ENCODE data around the gene SCN10A. TPM values are rescaled to one million over a fixed set of nuclear protein-coding genes. Genes with fewer than 3 reads are reported as not detected.
A peak's percentile ranks its signal among the peaks of the same experiment; 100 is the strongest.

Gene SCN10A
- total RNA-seq, 2 experiments from 2014 or later: not detected

DNA sequence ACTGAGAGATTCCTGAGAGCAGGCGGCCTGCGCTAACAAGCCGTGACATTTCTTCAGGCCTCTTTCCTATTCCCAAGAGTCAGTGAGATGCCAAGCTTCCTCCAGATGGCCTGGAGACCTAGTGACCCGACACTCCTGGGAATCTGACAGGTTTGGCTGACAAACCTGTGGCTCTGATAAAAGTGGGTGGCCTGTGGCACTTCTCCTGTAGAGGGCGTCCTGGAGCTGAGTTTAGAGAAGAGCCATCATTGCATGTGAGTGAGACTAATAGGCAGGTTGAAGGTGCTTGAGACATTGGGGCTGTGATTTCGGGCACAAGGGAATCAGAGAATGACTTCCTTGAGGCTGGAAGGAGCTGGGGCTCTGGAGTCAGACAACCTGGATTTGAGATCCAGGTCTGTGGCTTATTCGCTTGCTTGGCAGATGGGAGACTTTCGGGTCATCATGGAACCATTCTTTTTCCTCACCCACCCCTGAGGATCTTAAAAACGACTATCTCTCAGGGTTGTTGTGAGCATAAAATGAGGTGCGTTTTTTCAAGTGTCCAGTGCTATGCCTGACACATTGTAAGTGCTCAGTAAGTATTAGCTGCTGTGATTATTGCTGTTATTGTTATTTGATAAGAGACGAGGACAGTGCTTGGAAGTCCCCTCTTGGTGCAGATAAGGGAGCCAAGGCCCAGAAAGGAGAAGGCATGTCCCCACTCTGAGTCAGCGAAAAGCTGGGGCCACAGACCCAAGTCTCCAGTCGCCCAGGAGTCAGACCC, 77.2 kb downstream of the SCN10A start:
- Mint-ChIP-seq H3K36me3 (ENCODE audit: low read depth) (no peaks in the 10 kb centered on the region), H3K4me1 (no peaks in the 10 kb centered on the region), H3K27ac (no peak overlapping the region), H3K27me3 (peaks cover 23% of the 10 kb centered on the region), H3K9me3 (ENCODE audit: low read depth) (no peaks in the 10 kb centered on the region), H3K4me3 (no peak overlapping the region)
- intact Hi-C loops (cut with DNase I, micrococcal nuclease): loop anchor here in 1 of 2 experiments (1.0 to 2.0 kb wide), 2 partner anchors 106 to 261 kb away; no protein-coding TSS in a partner anchor
- ChIA-PET POLR2A (no interaction called here), CTCF (interaction anchor here (0.5 to 1.7 kb wide), 9 partner anchors 11 to 217 kb away, joined by 3 to 8 read pairs (median 3); no protein-coding TSS in a partner anchor)
- ATAC-seq (no peak), DNase-seq (peak; percentile 72)

- ChIA-PET CTCF (interaction anchor here (1.8 kb wide), 1 partner anchor 268 kb away, joined by 4 read pairs; no protein-coding TSS in a partner anchor), POLR2A (no interaction called here)
- H3K9me3 Mint-ChIP-seq (ENCODE audit: low read depth): no peaks in the 10 kb centered on the region
- H3K36me3 Mint-ChIP-seq (ENCODE audit: low read depth): no peaks in the 10 kb centered on the region
- no peaks in the 10 kb centered on the region for H3K4me1 Mint-ChIP-seq
- ATAC-seq (no peak), DNase-seq (no peak)
- intact Hi-C loops (cut with DNase I, micrococcal nuclease): no loop called here
- no peak overlapping the region for H3K27ac Mint-ChIP-seq
- peaks cover 7% of the 10 kb centered on the region for H3K27me3 Mint-ChIP-seq
- no peak overlapping the region for H3K4me3 Mint-ChIP-seq
Measured at GRCh38 chr3:38731522-38731921, 84.5 kb downstream of the SCN10A start.

DNA sequence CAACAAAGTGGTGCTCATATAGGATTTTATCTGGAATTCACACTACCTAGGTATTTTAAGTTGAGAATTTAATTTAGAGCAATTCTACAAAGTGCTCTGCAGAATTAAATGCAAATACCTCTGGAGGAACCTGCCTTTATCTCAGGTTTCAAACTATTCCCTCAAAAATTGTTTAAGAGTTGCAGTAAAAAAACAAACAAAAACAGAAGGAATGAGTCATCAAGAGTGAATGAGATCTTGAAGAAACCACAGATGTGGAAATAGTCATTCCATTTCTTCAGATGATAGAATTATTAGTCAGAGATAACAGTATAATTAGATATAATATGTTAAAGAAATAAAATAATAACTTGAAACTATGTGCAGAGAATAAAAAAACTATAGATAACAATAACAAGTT, 85.7 kb downstream of the SCN10A start:
- Mint-ChIP-seq H3K4me1 (no peaks in the 10 kb centered on the region), H3K9me3 (ENCODE audit: low read depth) (no peaks in the 10 kb centered on the region), H3K36me3 (ENCODE audit: low read depth) (no peaks in the 10 kb centered on the region), H3K27ac (no peak overlapping the region), H3K27me3 (peaks cover 7% of the 10 kb centered on the region), H3K4me3 (no peak overlapping the region)
- DNase-seq (no peak), ATAC-seq (no peak)
- intact Hi-C loops (cut with DNase I, micrococcal nuclease): no loop called here
- ChIA-PET CTCF (interaction anchor here (0.6 kb wide), 1 partner anchor 10 kb away, joined by 4 read pairs; no protein-coding TSS in a partner anchor), POLR2A (no interaction called here)

- Mint-ChIP-seq H3K4me1 (no peaks in the 10 kb centered on the region), H3K27ac (no peak overlapping the region), H3K36me3 (ENCODE audit: low read depth) (no peaks in the 10 kb centered on the region), H3K9me3 (ENCODE audit: low read depth) (no peaks in the 10 kb centered on the region), H3K27me3 (peaks cover 7% of the 10 kb centered on the region), H3K4me3 (no peak overlapping the region)
- ChIA-PET POLR2A (no interaction called here), CTCF (interaction anchor here (0.7 kb wide), 1 partner anchor 11 kb away, joined by 3 read pairs; no protein-coding TSS in a partner anchor)
- intact Hi-C loops (cut with DNase I, micrococcal nuclease): no loop called here
- no peak for ATAC-seq
- no peak for DNase-seq
Measured at GRCh38 chr3:38728008-38728407, 88.0 kb downstream of the SCN10A start.

DNA sequence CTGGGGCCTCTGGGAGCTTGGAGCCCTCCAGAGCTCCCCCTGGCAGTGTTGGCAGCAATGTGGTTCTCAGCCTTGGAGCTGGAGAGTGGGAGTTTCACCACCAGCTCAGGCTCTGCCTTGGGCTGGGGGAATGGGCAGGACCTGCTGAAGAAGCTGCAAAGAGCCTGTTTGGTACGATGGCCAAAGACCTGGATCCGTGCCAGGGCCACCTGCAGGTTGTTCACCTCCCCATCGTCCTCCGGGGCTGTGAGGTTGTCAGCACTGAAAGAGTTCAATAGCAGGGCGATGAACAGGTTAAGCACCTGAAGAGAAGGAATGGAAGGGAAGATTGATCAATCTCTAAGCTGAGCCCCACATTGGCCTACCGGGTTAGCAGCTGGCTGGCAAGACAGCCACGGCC, 89.3 kb downstream of the SCN10A start:
- ChIA-PET CTCF (interaction anchor here (0.8 kb wide), 1 partner anchor 11 kb away, joined by 3 read pairs; no protein-coding TSS in a partner anchor), POLR2A (no interaction called here)
- intact Hi-C loops (cut with DNase I, micrococcal nuclease): no loop called here
- Mint-ChIP-seq H3K36me3 (ENCODE audit: low read depth) (no peaks in the 10 kb centered on the region), H3K4me3 (no peak overlapping the region), H3K27me3 (peaks cover 7% of the 10 kb centered on the region), H3K4me1 (no peaks in the 10 kb centered on the region), H3K27ac (no peak overlapping the region), H3K9me3 (ENCODE audit: low read depth) (no peaks in the 10 kb centered on the region)
- ATAC-seq (no peak), DNase-seq (no peak)

DNA sequence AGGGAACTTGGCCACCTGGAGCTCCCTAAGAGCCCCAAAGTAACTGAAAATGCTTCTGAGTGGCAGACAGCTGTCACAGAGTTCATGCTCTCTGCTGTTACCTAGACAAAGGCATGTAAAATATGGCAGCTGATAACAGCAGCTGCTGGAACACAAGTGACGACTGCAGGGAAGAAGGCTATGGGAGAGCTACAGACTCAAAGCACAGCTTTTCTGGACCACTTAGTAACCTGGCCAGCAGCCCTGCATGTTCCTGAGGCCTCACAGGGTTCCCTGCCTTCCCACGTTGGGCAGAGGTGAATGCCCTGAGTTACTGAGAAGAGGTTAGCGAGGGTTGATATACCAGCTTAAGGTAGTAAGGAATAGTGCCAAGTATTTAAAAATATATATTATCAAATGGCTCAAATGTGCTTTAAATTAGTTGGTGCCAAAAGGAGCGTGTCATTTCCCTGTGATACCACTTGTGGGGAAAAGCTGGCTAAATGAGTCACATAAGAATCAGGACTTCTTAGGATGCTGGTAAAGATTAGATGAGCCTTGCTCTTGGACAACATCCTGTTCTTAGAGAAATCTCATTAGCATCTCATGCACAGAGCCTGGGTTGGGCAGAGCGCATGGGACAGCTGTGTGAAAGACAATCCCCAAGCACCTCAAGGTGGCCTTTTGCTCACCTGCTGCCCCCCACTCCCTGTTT, 90.1 kb downstream of the SCN10A start:
- intact Hi-C loops (cut with DNase I, micrococcal nuclease): no loop called here
- no peak overlapping the region for H3K27ac Mint-ChIP-seq
- ATAC-seq (no peak), DNase-seq (no peak)
- no peaks in the 10 kb centered on the region for H3K4me1 Mint-ChIP-seq
- no peaks in the 10 kb centered on the region for H3K36me3 Mint-ChIP-seq (ENCODE audit: low read depth)
- H3K4me3 Mint-ChIP-seq: no peak overlapping the region
- POLR2A ChIA-PET: interaction anchor here (0.6 kb wide), 1 partner anchor 1375 kb away, joined by 3 read pairs; no protein-coding TSS in a partner anchor
- CTCF ChIA-PET: interaction anchor here (0.7 kb wide), 1 partner anchor 10 kb away, joined by 4 read pairs; no protein-coding TSS in a partner anchor
- peaks cover 4% of the 10 kb centered on the region for H3K27me3 Mint-ChIP-seq
- H3K9me3 Mint-ChIP-seq (ENCODE audit: low read depth): no peaks in the 10 kb centered on the region

DNA sequence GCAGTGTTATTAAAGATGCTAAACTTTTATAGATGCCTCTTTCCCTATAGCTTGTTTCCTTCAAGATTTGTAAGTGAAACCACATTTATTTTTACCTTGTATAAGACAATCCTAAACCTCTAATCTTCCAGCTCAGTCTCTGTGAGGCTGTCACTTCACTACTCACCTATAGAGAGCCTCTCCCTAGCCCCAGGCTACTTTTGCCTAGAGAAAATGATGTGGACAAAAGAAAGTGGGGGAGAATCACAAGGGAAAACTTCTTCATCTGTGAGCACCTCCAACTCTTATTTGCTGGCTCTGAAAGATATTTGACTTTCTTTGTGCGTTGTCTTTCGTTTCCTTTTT, 91.7 kb downstream of the SCN10A start:
- CTCF ChIA-PET: interaction anchor here (1.4 kb wide), 1 partner anchor 9 kb away, joined by 3 read pairs; no protein-coding TSS in a partner anchor
- H3K9me3 Mint-ChIP-seq (ENCODE audit: low read depth): no peaks in the 10 kb centered on the region
- H3K4me1 Mint-ChIP-seq: no peaks in the 10 kb centered on the region
- POLR2A ChIA-PET: no interaction called here
- peaks cover 1% of the 10 kb centered on the region for H3K27me3 Mint-ChIP-seq
- no peaks in the 10 kb centered on the region for H3K36me3 Mint-ChIP-seq (ENCODE audit: low read depth)
- no peak overlapping the region for H3K27ac Mint-ChIP-seq
- intact Hi-C loops (cut with DNase I, micrococcal nuclease): no loop called here
- H3K4me3 Mint-ChIP-seq: no peak overlapping the region
- ATAC-seq (no peak), DNase-seq (no peak)

DNA sequence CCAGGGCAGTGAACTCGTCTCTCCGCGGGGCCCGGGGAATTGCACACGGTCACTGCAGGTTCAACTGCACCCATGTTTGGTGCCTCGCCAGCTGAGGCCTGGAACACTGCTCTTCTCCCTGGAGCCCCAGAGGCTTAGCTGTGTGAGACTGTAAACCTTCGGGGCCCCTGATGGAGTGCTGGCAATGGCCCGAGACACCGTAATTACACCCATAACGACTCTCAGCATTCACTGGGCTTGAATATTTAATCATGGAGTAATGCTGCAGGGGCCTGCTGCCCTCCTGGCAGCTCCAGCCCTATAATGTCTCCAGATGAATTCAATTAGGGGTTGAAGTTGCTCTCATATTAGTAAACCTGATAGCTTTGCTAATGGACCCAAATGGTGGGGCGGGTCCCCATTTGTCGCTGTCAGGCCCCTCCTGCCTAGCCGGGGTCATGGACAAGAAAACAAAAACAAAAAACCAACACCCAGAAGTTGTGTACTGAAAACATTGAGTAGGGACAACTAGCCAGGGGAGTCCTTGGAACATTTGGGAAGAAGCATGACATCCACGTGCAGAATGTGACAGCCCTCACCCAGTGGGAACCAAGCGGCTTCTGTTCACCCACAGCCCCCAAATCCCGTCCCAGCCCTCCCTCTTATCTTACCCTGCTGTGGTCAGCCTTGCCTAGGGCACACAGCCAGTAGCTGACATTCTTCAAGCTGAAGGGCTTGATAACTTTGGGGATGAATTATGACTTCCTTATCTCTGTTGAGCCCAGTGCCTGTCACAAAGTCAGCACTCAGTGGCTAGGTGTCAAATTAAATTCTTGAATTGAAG, 92.2 kb downstream of the SCN10A start:
- ChIA-PET CTCF (interaction anchor here (1.4 kb wide), 1 partner anchor 9 kb away, joined by 3 read pairs; no protein-coding TSS in a partner anchor), POLR2A (no interaction called here)
- Mint-ChIP-seq H3K4me3 (no peak overlapping the region), H3K27me3 (no peaks in the 10 kb centered on the region), H3K27ac (no peak overlapping the region), H3K36me3 (ENCODE audit: low read depth) (no peaks in the 10 kb centered on the region), H3K9me3 (ENCODE audit: low read depth) (no peaks in the 10 kb centered on the region), H3K4me1 (no peaks in the 10 kb centered on the region)
- no peak for ATAC-seq
- intact Hi-C loops (cut with DNase I, micrococcal nuclease): no loop called here
- no peak for DNase-seq

- H3K27ac Mint-ChIP-seq: no peak overlapping the region
- no peak for ATAC-seq
- H3K36me3 Mint-ChIP-seq (ENCODE audit: low read depth): no peaks in the 10 kb centered on the region
- no peaks in the 10 kb centered on the region for H3K27me3 Mint-ChIP-seq
- no peak for DNase-seq
- H3K4me1 Mint-ChIP-seq: no peaks in the 10 kb centered on the region
- ChIA-PET CTCF (interaction anchor here (1.4 kb wide), 1 partner anchor 10 kb away, joined by 3 read pairs; no protein-coding TSS in a partner anchor), POLR2A (no interaction called here)
- intact Hi-C loops (cut with DNase I, micrococcal nuclease): no loop called here
- H3K4me3 Mint-ChIP-seq: no peak overlapping the region
- H3K9me3 Mint-ChIP-seq (ENCODE audit: low read depth): no peaks in the 10 kb centered on the region
Measured at GRCh38 chr3:38722781-38723568, 93.0 kb downstream of the SCN10A start.

GRCh38 chr3:38721207-38721772, 94.7 kb downstream of the SCN10A start:
- DNase-seq (no peak), ATAC-seq (no peak)
- H3K36me3 Mint-ChIP-seq (ENCODE audit: low read depth): no peaks in the 10 kb centered on the region
- no peak overlapping the region for H3K4me3 Mint-ChIP-seq
- ChIA-PET POLR2A (no interaction called here), CTCF (no interaction called here)
- no peaks in the 10 kb centered on the region for H3K4me1 Mint-ChIP-seq
- intact Hi-C loops (cut with DNase I, micrococcal nuclease): no loop called here
- no peaks in the 10 kb centered on the region for H3K9me3 Mint-ChIP-seq (ENCODE audit: low read depth)
- no peaks in the 10 kb centered on the region for H3K27me3 Mint-ChIP-seq
- H3K27ac Mint-ChIP-seq: no peak overlapping the region

Measured in activated CD4-positive, alpha-beta T cell treated with anti-CD3 and anti-CD28 coated beads for 36 hours (primary cell).